ENCODE measurements around the gene CPVL.
A peak's percentile ranks its signal among the peaks of the same experiment; 100 is the strongest.

CPVL gene

GRCh38 chr7:29000717-29001076 lies 145.6 kb downstream of the CPVL start:
- DNase-seq (ENCODE audit: low spot score), result no peak

GRCh38 chr7:28999895-29000716 lies 146.2 kb downstream of the CPVL start:
- DNase-seq (ENCODE audit: low spot score), result no peak

GRCh38 chr7:28999427-28999826 lies 146.9 kb downstream of the CPVL start:
- DNase-seq (ENCODE audit: low spot score), result no peak

GRCh38 chr7:28998105-28998504 lies 148.2 kb downstream of the CPVL start:
- DNase-seq (ENCODE audit: low spot score), result no peak

GRCh38 chr7:28996836-28997235 lies 149.5 kb downstream of the CPVL start:
- no peak for DNase-seq (ENCODE audit: low spot score)

- no peak for DNase-seq (ENCODE audit: low spot score)
Observed at GRCh38 chr7:28993371-28993770, 153.0 kb downstream of the CPVL start.

GRCh38 chr7:28992798-28993197 lies 153.5 kb downstream of the CPVL start:
- DNase-seq (ENCODE audit: low spot score), result no peak

GRCh38 chr7:28990200-28990960 lies 156.0 kb downstream of the CPVL start:
- no peak for DNase-seq (ENCODE audit: low spot score)

- DNase-seq (ENCODE audit: low spot score), result peak; percentile 5
Observed at GRCh38 chr7:28989211-28989980, 156.9 kb downstream of the CPVL start.

- peak; percentile 82 for DNase-seq (ENCODE audit: low spot score)
Observed at GRCh38 chr7:28988810-28989209, 157.5 kb downstream of the CPVL start.

- no peak for DNase-seq (ENCODE audit: low spot score)
Observed at GRCh38 chr7:28988091-28988490, 158.2 kb downstream of the CPVL start.

GRCh38 chr7:28986765-28987110 lies 159.6 kb downstream of the CPVL start:
- peak; percentile 46 for DNase-seq (ENCODE audit: low spot score)

- DNase-seq (ENCODE audit: low spot score), result no peak
Observed at GRCh38 chr7:28986028-28986764, 160.1 kb downstream of the CPVL start.

GRCh38 chr7:28984631-28985030 lies 161.7 kb downstream of the CPVL start:
- peak; percentile 90 for DNase-seq (ENCODE audit: low spot score)

GRCh38 chr7:28984217-28984616 lies 162.1 kb downstream of the CPVL start:
- no peak for DNase-seq (ENCODE audit: low spot score)

- no peak for DNase-seq (ENCODE audit: low spot score)
Observed at GRCh38 chr7:28983396-28984190, 162.7 kb downstream of the CPVL start.

- no peak for DNase-seq (ENCODE audit: low spot score)
Observed at GRCh38 chr7:28981161-28981465, 165.2 kb downstream of the CPVL start.

GRCh38 chr7:28980451-28981160 lies 165.7 kb downstream of the CPVL start:
- DNase-seq (ENCODE audit: low spot score), result no peak

GRCh38 chr7:28979776-28980175 lies 166.6 kb downstream of the CPVL start:
- no peak for DNase-seq (ENCODE audit: low spot score)

- DNase-seq (ENCODE audit: low spot score), result no peak
Observed at GRCh38 chr7:28977881-28978280, 168.5 kb downstream of the CPVL start.

- DNase-seq (ENCODE audit: low spot score), result no peak
Observed at GRCh38 chr7:28976022-28976421, 170.3 kb downstream of the CPVL start.
